Astrocyte of the spinal cord (primary cell): Measurements from ENCODE around the gene ELF3.

Experiments
- DNase-seq: peaks from one replicate; pipeline ENCODE4 v3.0.0; 2011; ENCODE audit warnings: low read depth, low spot score
- H3K4me3 ChIP-seq: 2 replicates; pipeline ENCODE4 v1.5.1; 2011; ENCODE audit warnings: low read depth, mild to moderate bottlenecking, low read length, moderate library complexity
- CTCF ChIP-seq: IDR thresholded peaks from 2 replicates; pipeline ENCODE4 v1.5.1; 2012; ENCODE audit warnings: low read depth, mild to moderate bottlenecking, low read length, inconsistent platforms
- in situ Hi-C: cut with HindIII; loops from 2 replicates; pipeline ENCODE4 v1.10.0; 2017; ENCODE audit warnings: low sequenced_read_pairs

ELF3 gene

GRCh38 chr1:202007304-202007703 is 3.1 kb upstream of the ELF3 start:
- no peak for TF ChIP-seq CTCF
- H3K4me3 ChIP-seq: no peak overlapping the region
- in situ Hi-C loops: no loop called here
- DNase-seq: no peak

GRCh38 chr1:202007805-202008489 is 2.4 kb upstream of the ELF3 start:
- no peak for DNase-seq
- H3K4me3 ChIP-seq: no peak overlapping the region
- no peak for TF ChIP-seq CTCF
- in situ Hi-C loops: no loop called here

- DNase-seq: peak; percentile 69
- TF ChIP-seq CTCF: peak; percentile 81
- in situ Hi-C loops: no loop called here
- H3K4me3 ChIP-seq: no peak overlapping the region
Observed at GRCh38 chr1:202009326-202010179, 834 bp upstream of the ELF3 start.

- in situ Hi-C loops: no loop called here
- TF ChIP-seq CTCF: no peak
- DNase-seq: no peak
- H3K4me3 ChIP-seq: no peak overlapping the region
Observed at GRCh38 chr1:202011994-202012393, 1.6 kb downstream of the ELF3 start.

- in situ Hi-C loops: no loop called here
- no peak for TF ChIP-seq CTCF
- no peak overlapping the region for H3K4me3 ChIP-seq
- no peak for DNase-seq
Observed at GRCh38 chr1:202012544-202013478, 2.4 kb downstream of the ELF3 start.

GRCh38 chr1:202013603-202014002 is 3.2 kb downstream of the ELF3 start:
- no peak for DNase-seq
- no peak for TF ChIP-seq CTCF
- no peak overlapping the region for H3K4me3 ChIP-seq
- in situ Hi-C loops: no loop called here
